ENCODE results near the gene DBN1.

Gene DBN1

DNA sequence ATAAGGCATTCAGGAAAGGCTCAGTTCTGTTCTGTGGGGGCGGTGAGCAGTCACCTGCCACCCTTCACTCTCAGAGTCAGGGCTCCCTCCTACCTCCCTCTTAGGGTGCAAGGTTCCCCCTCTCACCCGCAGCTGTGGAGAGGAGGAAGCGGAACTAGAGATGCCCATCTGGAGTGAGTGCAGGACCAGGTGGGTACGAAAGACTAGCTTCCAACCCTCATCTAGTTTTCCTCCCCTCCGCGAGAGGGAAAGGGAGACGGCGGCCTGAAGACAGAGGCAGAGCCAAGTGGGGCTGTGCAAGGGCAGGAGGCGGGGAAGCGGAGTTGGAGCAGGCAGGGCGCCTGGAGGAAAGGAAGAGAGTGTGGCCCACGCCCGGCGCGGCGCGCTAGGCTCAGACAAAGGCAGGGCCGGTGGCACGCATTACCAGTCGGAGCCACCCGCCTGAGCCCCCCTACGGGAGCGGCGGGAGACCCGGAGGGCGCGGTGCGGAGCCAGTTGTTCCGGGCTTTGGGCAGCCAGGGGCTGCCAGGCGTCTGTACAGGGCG, 19.5 kb downstream of the DBN1 start:
- peak overlapping the region; percentile 77 for H3K4me3 ChIP-seq (ENCODE audit: low read depth, low read length)
- peaks cover 18% of the 10 kb centered on the region for H3K4me1 ChIP-seq (ENCODE audit: control insufficient read depth, insufficient read depth, low read length, unreplicated experiment)
- peaks cover 3% of the 10 kb centered on the region; the same call in 1 of the 2 replicates for H3K36me3 ChIP-seq (ENCODE audit: insufficient read depth, low read length)
- no peak overlapping the region for H3K27ac ChIP-seq (ENCODE audit: low read depth, low read length)
- no peaks in the 10 kb centered on the region for H3K27me3 ChIP-seq (ENCODE audit: insufficient read depth, low read length)
- H2AFZ ChIP-seq (ENCODE audit: low read length, unreplicated experiment) = no peak overlapping the region
- H3K79me2 ChIP-seq (ENCODE audit: control insufficient read depth, insufficient read depth, low read length, unreplicated experiment) = peaks cover 8% of the 10 kb centered on the region

DNA sequence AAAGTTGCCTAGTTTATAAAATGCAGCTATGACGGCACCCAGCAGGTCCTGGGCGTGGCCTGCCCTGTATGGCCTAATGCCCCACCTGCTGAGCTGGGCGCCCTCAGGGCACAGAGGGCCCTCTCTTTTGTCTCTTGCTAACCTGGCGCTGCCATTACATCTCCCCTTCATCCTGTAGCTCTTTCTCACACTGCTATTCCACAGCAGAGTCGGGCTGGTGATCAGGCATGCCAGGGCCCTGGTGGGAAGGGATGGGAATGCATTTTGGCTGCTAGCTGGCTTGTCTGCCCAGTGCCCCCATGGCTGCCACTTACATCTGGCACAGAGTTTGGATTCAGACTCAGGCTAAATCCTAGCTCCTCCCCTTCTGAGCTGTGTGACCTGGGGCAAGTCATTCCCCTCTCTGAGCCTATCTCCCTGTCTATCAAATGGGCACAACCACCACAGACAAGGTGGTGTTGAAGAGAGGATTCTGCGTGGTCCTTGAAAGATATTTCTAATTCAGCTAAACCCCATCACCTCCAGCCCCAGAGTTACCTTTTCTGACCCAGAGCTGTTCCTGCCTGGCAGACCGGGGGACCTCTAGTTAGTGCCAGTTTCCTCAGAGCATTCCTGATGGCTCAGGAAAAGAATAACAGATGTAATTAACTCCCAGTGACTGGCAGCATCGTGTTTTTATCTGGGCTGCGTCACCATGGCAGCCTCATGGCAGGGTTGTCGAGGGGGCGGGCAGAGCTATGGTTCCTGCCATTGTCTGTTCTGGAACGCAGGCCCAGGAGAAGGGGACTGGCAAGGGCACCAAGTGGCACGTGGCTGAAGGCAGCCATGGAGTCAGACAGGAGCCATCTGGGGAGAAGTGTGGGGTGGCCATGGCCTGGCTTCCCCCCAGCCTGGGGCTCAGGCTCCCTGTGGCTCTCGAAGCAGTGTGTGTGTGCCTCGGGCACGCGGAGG, 20.5 kb downstream of the DBN1 start:
- Histone ChIP-seq H3K4me3 (ENCODE audit: low read depth, low read length) (no peak overlapping the region), H2AFZ (ENCODE audit: low read length, unreplicated experiment) (no peak overlapping the region), H3K27ac (ENCODE audit: low read depth, low read length) (no peak overlapping the region), H3K36me3 (ENCODE audit: insufficient read depth, low read length) (peaks cover 3% of the 10 kb centered on the region; the same call in 1 of the 2 replicates), H3K27me3 (ENCODE audit: insufficient read depth, low read length) (no peaks in the 10 kb centered on the region), H3K4me1 (ENCODE audit: control insufficient read depth, insufficient read depth, low read length, unreplicated experiment) (peaks cover 27% of the 10 kb centered on the region), H3K79me2 (ENCODE audit: control insufficient read depth, insufficient read depth, low read length, unreplicated experiment) (peaks cover 8% of the 10 kb centered on the region)

DNA sequence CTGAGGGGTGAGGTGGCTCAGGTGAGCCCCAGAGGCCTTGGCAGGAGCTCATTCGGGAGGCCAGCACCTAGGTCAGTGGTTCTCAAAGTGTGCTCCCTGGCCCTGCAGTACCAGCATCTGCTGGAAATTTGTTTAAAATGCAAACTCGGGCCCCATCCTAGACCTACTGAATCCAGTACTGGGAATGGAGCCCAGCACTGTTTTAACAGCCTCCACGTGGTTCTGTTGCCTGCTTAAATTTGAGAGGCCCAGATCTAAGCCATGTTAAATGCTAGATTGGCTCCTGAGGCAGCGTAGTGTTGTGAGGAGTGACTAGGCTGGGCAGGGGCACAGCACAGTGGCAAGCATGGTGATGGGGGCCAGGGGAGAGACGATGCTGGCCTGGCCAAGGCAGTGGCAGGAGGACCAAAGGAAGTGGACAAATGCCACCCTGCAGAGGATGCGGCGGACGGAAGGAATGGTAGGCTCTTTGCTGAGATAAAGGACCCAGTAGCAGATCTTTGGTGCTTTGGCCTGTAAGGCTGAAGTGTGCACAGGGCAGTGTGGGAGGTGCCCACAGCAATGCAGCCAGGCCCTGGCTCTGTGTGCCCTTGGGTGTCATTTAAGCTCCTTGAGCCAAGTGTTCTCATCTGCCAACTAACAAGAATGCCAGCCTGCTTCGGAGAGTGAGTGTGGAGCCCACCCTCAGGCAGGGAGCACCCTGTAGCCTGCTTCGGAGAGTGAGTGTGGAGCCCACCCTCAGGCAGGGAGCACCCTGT, 22.6 kb downstream of the DBN1 start:
- H3K4me3 ChIP-seq (ENCODE audit: low read depth, low read length) = no peak overlapping the region
- H3K36me3 ChIP-seq (ENCODE audit: insufficient read depth, low read length) = no peaks in the 10 kb centered on the region
- H3K27me3 ChIP-seq (ENCODE audit: insufficient read depth, low read length) = no peaks in the 10 kb centered on the region
- peaks cover 8% of the 10 kb centered on the region for H3K79me2 ChIP-seq (ENCODE audit: control insufficient read depth, insufficient read depth, low read length, unreplicated experiment)
- H3K27ac ChIP-seq (ENCODE audit: low read depth, low read length) = no peak overlapping the region
- no peak overlapping the region for H2AFZ ChIP-seq (ENCODE audit: low read length, unreplicated experiment)
- peaks cover 23% of the 10 kb centered on the region for H3K4me1 ChIP-seq (ENCODE audit: control insufficient read depth, insufficient read depth, low read length, unreplicated experiment)

DNA sequence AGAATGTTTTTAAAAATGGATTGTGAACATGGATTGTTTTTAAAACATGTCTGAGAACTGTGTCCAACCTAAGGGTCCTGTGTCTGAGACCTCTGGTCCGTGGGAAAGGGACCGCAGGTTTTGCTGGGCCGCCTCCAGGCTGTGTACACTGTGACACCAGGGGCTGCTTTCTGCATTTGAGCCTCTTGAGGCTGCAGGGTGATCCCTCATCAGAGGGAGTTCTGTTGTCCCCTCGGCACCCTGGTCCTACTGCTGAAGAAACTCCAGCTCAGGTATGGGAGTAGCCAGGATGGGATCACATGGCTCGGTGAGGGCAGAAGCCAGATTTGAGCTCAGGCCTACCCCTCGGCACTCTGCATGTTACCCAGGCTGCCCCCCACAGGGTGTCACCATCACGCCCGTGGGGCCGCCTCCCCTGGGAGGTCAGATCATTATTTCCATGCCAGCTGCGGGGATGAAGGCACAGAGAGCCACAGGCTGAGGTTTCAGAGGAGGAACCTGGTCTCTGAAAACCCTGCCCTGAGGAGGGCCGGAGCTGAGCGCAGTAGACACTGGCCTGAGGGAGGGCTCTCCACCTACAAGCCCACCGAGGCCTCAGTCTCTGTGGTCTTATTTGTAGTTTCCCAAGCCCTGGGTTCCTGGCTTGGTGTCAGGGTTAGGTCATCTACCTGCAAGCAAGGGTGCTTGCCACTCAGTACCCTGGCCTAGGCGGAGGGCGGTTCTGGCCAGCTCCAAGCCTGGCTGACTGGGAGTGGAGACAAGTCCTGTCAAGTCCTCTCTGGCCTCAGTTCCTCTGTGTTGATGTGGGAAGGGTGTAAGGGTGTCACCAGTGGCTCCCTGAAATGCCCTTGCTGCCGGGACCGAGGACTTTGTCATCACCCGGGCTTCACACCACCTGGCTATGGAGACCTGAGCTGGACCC, 24.0 kb downstream of the DBN1 start:
- H3K27me3 ChIP-seq (ENCODE audit: insufficient read depth, low read length) = no peaks in the 10 kb centered on the region
- H3K4me3 ChIP-seq (ENCODE audit: low read depth, low read length) = no peak overlapping the region
- no peaks in the 10 kb centered on the region for H3K36me3 ChIP-seq (ENCODE audit: insufficient read depth, low read length)
- H3K79me2 ChIP-seq (ENCODE audit: control insufficient read depth, insufficient read depth, low read length, unreplicated experiment) = peaks cover 8% of the 10 kb centered on the region
- H2AFZ ChIP-seq (ENCODE audit: low read length, unreplicated experiment) = no peak overlapping the region
- peaks cover 17% of the 10 kb centered on the region for H3K4me1 ChIP-seq (ENCODE audit: control insufficient read depth, insufficient read depth, low read length, unreplicated experiment)
- no peak overlapping the region for H3K27ac ChIP-seq (ENCODE audit: low read depth, low read length)

DNA sequence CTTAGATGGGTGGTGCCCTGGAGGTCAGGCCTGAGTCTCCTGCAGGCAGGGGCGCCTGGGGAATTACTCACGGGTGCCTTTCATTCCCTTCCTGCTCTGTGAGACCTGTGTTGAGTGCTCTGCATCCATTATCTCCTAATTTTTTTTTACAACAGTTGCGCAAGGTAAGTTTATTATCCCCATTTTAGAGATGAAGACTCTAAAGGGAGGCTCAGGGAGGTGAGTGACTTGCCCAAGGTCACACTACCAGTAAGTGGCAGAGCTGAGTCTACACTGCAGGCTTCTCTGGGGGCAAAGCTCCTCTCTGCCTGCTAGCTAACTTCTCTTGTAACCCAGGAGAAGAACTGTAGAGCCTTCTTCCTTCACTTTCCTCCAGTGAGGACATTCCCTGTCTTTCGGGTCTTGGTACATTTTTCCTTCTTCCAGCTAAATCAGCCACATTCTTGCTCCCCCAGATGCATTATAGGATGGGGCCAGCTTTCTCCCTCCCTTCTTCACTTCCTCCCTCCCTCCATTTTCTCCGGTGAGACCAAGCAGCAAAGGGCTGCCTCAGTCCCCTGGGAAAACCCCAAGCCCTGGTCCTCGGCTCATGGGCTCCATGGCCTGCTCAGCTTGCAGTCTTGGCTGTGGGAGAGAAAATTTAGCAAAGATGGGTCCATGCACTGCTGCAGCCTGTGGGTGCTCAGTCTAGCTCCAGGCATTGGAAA, 25.0 kb downstream of the DBN1 start:
- Histone ChIP-seq H3K4me3 (ENCODE audit: low read depth, low read length) (peak overlapping the region; percentile 95), H2AFZ (ENCODE audit: low read length, unreplicated experiment) (no peak overlapping the region), H3K4me1 (ENCODE audit: control insufficient read depth, insufficient read depth, low read length, unreplicated experiment) (peaks cover 11% of the 10 kb centered on the region)

DNA sequence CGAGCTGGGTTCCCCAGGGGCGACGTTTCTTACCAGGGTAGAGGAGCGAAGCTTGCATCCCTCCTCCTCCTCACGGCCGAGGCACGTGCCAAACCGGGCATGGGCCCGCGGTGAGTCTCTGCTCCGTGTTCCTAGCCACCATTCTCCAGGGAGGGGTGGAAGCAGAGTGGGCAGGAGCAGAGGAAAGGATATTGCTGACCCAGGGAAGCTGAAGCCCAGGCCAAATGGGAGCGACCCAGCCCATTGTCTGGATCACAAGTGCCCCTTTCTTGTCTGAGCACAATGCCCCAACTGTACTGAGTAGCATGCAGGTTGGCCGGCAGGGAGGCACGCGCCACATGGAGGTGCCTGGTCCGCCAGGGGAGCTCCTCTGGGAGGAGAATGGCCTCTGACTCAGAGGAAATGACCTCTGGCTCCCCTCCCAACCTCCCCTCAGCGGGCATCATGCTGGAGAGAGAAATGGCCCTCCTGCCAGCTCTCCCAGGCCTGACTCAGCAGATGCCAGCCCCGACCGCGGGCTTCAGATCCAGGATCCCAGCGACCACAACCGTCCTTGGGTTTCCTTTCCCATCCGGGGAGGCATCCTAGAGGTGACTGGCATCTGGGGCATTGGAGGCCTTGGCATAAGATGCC, 25.7 kb downstream of the DBN1 start:
- H3K4me3 ChIP-seq (ENCODE audit: low read depth, low read length) = peak overlapping the region; percentile 95
- H3K27me3 ChIP-seq (ENCODE audit: insufficient read depth, low read length) = no peaks in the 10 kb centered on the region
- peaks cover 11% of the 10 kb centered on the region for H3K4me1 ChIP-seq (ENCODE audit: control insufficient read depth, insufficient read depth, low read length, unreplicated experiment)
- H3K79me2 ChIP-seq (ENCODE audit: control insufficient read depth, insufficient read depth, low read length, unreplicated experiment) = peaks cover 8% of the 10 kb centered on the region
- H3K27ac ChIP-seq (ENCODE audit: low read depth, low read length) = peak overlapping the region; percentile 91
- no peaks in the 10 kb centered on the region for H3K36me3 ChIP-seq (ENCODE audit: insufficient read depth, low read length)
- H2AFZ ChIP-seq (ENCODE audit: low read length, unreplicated experiment) = no peak overlapping the region

More for the DNA sequence above, 25.0 kb downstream of the DBN1 start:
- peak overlapping the region; percentile 91 for H3K27ac ChIP-seq (ENCODE audit: low read depth, low read length)
- H3K79me2 ChIP-seq (ENCODE audit: control insufficient read depth, insufficient read depth, low read length, unreplicated experiment) = peaks cover 8% of the 10 kb centered on the region
- H3K27me3 ChIP-seq (ENCODE audit: insufficient read depth, low read length) = no peaks in the 10 kb centered on the region
- no peaks in the 10 kb centered on the region for H3K36me3 ChIP-seq (ENCODE audit: insufficient read depth, low read length)

DNA sequence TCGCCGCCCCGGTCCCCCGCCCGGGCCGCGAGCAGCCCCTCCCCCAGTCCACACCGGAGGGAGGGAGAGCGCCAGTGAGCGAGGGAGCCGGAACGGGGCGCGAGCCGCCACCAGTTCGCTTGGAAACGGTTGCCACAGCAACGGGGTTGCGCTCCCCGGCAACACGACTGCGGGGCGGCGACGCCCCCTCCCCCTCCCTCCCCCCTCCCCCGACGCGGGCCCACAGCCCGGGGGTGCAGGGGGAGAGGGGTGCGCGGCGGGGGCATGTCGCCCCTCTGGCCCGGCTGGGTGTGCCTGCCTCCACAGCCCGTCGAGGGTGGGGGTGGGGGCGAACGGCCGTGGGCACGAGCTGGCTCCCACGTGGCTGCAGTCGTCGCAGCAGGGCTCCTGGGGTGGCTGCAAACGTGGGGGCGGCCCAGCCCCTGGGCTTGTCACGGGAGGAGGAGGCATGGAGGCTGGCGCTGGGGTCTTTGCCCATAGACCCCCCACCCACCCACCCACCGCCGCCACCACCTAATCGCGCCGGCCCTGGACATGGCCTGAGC, 26.3 kb downstream of the DBN1 start:
- H2AFZ ChIP-seq (ENCODE audit: low read length, unreplicated experiment) = peak overlapping the region; percentile 79
- H3K79me2 ChIP-seq (ENCODE audit: control insufficient read depth, insufficient read depth, low read length, unreplicated experiment) = peaks cover 8% of the 10 kb centered on the region
- H3K4me3 ChIP-seq (ENCODE audit: low read depth, low read length) = peak overlapping the region; percentile 95
- no peaks in the 10 kb centered on the region for H3K36me3 ChIP-seq (ENCODE audit: insufficient read depth, low read length)
- H3K27me3 ChIP-seq (ENCODE audit: insufficient read depth, low read length) = no peaks in the 10 kb centered on the region
- H3K27ac ChIP-seq (ENCODE audit: low read depth, low read length) = peak overlapping the region; percentile 91
- peaks cover 11% of the 10 kb centered on the region for H3K4me1 ChIP-seq (ENCODE audit: control insufficient read depth, insufficient read depth, low read length, unreplicated experiment)

DNA sequence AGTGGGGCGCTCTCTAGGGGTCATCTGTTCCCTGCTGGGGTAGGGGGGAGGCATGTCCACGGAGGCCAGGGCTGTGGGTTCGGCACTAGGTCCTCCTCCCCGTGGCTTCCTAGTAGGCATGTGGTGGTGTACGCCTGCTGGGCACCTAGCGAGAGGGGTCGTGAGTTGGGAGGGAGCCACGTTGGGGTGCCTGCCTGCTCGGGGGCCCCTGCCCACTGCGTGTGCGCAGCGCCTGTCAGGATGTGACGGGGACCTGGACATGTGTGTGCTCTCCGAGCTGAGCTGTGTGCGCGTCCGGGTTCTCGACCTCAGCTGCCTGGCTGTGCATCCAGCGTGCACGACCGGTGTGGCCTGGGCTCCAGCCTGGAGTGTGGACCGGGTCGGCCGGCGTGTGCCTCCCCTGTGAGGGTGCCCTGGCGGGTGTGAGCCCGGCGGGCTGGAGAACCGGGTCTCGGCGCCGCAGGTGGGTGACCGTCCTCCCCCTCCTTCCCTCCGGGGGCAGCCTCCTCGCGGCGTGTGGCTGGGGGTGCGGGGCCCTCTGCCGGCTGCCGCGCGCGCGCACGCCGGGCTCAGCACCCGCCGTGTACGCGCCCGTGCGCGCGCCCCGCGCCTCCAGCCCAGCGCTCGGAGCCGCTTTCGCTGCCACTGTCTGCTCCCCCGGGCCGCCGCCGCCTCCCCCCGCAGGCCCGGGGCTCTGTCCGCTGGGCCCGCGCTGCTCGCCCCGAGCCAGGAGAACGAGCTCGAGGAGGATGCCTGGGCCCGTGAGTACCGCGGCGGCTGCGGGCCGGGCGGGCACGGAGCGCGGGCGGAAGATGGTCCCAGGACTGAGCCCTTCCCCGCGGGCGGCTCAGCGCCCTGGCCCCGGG, 27.0 kb downstream of the DBN1 start, which contains the start of gene PRR7:
TSS of gene PRR7 (plus strand) at position 615 of the 866 bp plus-strand sequence. CDS start 8,254 bp downstream, outside the sequence.
- Histone ChIP-seq H3K4me1 (ENCODE audit: control insufficient read depth, insufficient read depth, low read length, unreplicated experiment) (peaks cover 11% of the 10 kb centered on the region), H3K4me3 (ENCODE audit: low read depth, low read length) (peak within 1 kb of the TSS; percentile 95), H3K27ac (ENCODE audit: low read depth, low read length) (peak within 1 kb of the TSS; percentile 91), H3K79me2 (ENCODE audit: control insufficient read depth, insufficient read depth, low read length, unreplicated experiment) (peaks cover 8% of the 10 kb centered on the region), H3K36me3 (ENCODE audit: insufficient read depth, low read length) (no peaks in the 10 kb centered on the region), H3K27me3 (ENCODE audit: insufficient read depth, low read length) (no peaks in the 10 kb centered on the region), H2AFZ (ENCODE audit: low read length, unreplicated experiment) (peak within 1 kb of the TSS; percentile 79)
